Uterus (tissue), 2 donors: ENCODE results near the gene THRSP.

Source experiments
- CTCF ChIP-seq, 4 experiments: fragments of 200-600 bp in 2 of 4; fragments of 450-650 bp in 2 of 4; sonication (generic) in 2 of 4; IDR thresholded peaks; one replicate each; pipeline ENCODE4 v1.5.1; 2016 to 2019; ENCODE audit warnings: antibody characterized with exemption in 4 of 4, mild to moderate bottlenecking in 2 of 4, moderate library complexity in 1 of 4
- POLR2A ChIP-seq, 2 donors: fragments of 450-650 bp; IDR thresholded peaks; one replicate each; pipeline ENCODE4 v1.6.1; 2016; ENCODE audit warnings: antibody characterized with exemption in 2 of 2, mild to moderate bottlenecking in 1 of 2, moderate library complexity in 1 of 2

DNA sequence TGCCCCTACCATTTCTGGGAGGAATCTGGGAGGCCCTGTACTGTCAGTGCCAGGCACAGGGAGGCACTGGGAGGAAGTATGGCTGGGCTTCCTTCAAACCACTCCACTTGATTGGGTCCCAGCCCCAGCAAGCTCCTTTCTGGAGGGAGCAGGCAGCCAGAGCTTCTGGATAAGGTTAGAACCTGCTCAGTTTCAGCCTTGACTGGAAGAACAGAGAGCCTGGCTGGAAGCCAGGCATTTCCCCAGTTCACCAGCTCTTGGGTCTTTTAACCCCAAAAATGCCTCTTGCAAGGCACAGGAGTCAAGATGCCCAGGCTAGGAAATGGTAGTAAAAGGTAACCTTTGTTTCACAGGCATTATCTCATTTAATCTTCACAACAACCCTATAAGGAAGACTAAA, 31.6 kb upstream of the THRSP start:
- TF ChIP-seq CTCF (IDR thresholded peaks at IDR 0.05) = no peak
- TF ChIP-seq POLR2A (IDR thresholded peaks at IDR 0.05) = no peak
